Activated naive CD4-positive, alpha-beta T cell treated with anti-CD3 and anti-CD28 coated beads for 36 hours (primary cell): Measurements from ENCODE around the gene TBC1D22A. TPM values are rescaled to one million over a fixed set of nuclear protein-coding genes. Genes with fewer than 3 reads are reported as not detected.
A peak's percentile ranks its signal among the peaks of the same experiment; 100 is the strongest.
"Not testable (repeated sequence)": the region's sequence is repeated elsewhere in the genome, so short reads cannot be mapped to it uniquely, and the experiment has no call there.

Experiments used
- CTCF ChIA-PET: fragments of 350-600 bp; sonication (Branson Sonifier 250); formaldehyde crosslinking; loops from one replicate; lab custom pipeline; 2021; ENCODE audit warnings: antibody characterized with exemption; lab: Charles Lee
- DNase-seq: peaks from one replicate; pipeline ENCODE4 v3.0.0-alpha.2; 2020
- H3K27ac Mint-ChIP-seq: one replicate; pipeline ENCODE4 v1.8.0; 2021; ENCODE audit warnings: mild to moderate bottlenecking, mixed read lengths
- H3K27me3 Mint-ChIP-seq: one replicate; pipeline ENCODE4 v1.8.0; 2021; ENCODE audit warnings: low read depth, mixed read lengths
- H3K36me3 Mint-ChIP-seq: one replicate; pipeline ENCODE4 v1.8.0; 2021; ENCODE audit warnings: low read depth, mixed read lengths
- H3K4me1 Mint-ChIP-seq: one replicate; pipeline ENCODE4 v1.8.0; 2021; ENCODE audit warnings: low read depth, mixed read lengths
- H3K4me3 Mint-ChIP-seq: one replicate; pipeline ENCODE4 v1.8.0; 2021; ENCODE audit warnings: mild to moderate bottlenecking, moderate library complexity, mixed read lengths
- H3K9me3 Mint-ChIP-seq: one replicate; pipeline ENCODE4 v1.8.0; 2021; ENCODE audit warnings: mixed read lengths
- intact Hi-C: fragments of 100-400 bp; cut with micrococcal nuclease; formaldehyde crosslinking; loops from one replicate; pipeline ENCODE4 v1.15.1; 2023
- total RNA-seq, 2 experiments: library from RNA; stranded (reverse); gene quantifications; one replicate each; pipeline ENCODE4 v1.2.3, GENCODE V29; 2021

TBC1D22A gene
- total RNA-seq, 2 experiments from 2014 or later = 20.1 to 21.4 TPM

DNA sequence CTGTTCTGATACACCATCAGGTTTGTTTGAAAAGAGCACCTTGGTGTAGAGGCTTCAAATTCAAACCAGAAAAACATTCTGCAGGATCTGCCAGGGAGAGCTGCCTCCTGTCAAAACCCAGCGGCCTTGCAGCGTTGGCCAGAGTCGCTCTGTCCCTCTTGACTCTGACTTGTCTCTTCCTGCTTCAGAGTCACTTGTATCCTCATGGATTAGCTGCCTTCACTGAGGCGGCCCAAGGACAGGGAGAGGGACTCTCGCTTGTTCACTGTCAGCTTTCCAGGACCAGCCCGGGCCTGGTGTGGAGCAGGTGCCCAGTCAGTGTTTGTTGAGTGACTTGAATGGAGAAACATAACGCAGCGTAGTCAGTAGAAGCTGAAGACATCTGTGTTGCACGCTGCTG is 18.0 kb downstream of the TBC1D22A start:
- H3K27me3 Mint-ChIP-seq = no peaks in the 10 kb centered on the region
- H3K4me1 Mint-ChIP-seq = peaks cover 41% of the 10 kb centered on the region
- no peak overlapping the region for H3K27ac Mint-ChIP-seq
- CTCF ChIA-PET = interaction anchor here (0.6 to 2.1 kb wide), 5 partner anchors 11 to 217 kb away, joined by 3 to 7 read pairs (median 3); no protein-coding TSS in a partner anchor
- H3K36me3 Mint-ChIP-seq = peaks cover 1% of the 10 kb centered on the region
- intact Hi-C loops = no loop called here
- no peak overlapping the region for H3K4me3 Mint-ChIP-seq
- DNase-seq = no peak
- H3K9me3 Mint-ChIP-seq = no peaks in the 10 kb centered on the region

GRCh38 chr22:46781291-46781690 is 18.8 kb downstream of the TBC1D22A start:
- Mint-ChIP-seq H3K4me1 (peaks cover 33% of the 10 kb centered on the region), H3K4me3 (no peak overlapping the region), H3K27me3 (no peaks in the 10 kb centered on the region), H3K27ac (no peak overlapping the region), H3K36me3 (peaks cover 1% of the 10 kb centered on the region), H3K9me3 (no peaks in the 10 kb centered on the region)
- CTCF ChIA-PET = interaction anchor here (1.3 to 2.1 kb wide), 2 partner anchors 23 kb away, joined by 4 to 7 read pairs; no protein-coding TSS in a partner anchor
- no peak for DNase-seq
- intact Hi-C loops = no loop called here

- H3K36me3 Mint-ChIP-seq, DNase-seq, CTCF ChIA-PET, H3K27ac Mint-ChIP-seq, H3K4me3 Mint-ChIP-seq, intact Hi-C loops, H3K27me3 Mint-ChIP-seq, H3K9me3 Mint-ChIP-seq: not testable (repeated sequence)
- H3K4me1 Mint-ChIP-seq = peaks cover 24% of the 10 kb centered on the region
Observed at GRCh38 chr22:46782200-46782599, 19.8 kb downstream of the TBC1D22A start.

DNA sequence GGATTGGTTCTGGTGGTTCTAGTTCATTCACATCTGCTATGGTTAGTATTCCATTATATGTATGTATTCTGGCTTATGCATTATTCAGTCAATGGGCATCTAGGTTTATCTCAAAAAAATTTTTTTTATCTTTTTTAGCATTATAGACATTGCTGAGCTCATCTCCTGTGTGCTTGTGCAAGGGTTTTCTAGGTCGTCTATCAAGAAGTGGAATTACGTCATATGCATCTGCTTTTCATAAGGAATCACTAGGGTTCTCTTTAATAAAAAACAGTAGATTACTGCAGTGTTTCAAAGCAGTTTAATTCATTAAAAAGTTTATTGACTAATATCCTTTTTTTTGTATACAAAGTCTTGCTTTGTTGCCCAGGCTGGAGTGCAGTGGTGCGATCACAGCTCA is 21.3 kb downstream of the TBC1D22A start:
- CTCF ChIA-PET = interaction anchor here (1.6 kb wide), 1 partner anchor 25 kb away, joined by 8 read pairs; no protein-coding TSS in a partner anchor
- Mint-ChIP-seq H3K4me1 (peaks cover 21% of the 10 kb centered on the region), H3K27me3 (no peaks in the 10 kb centered on the region), H3K9me3 (no peaks in the 10 kb centered on the region), H3K36me3 (peaks cover 1% of the 10 kb centered on the region), H3K4me3 (no peak overlapping the region), H3K27ac (no peak overlapping the region)
- intact Hi-C loops = no loop called here
- no peak for DNase-seq

GRCh38 chr22:46788441-46789172 is 26.2 kb downstream of the TBC1D22A start:
- Mint-ChIP-seq H3K4me1 (peaks cover 40% of the 10 kb centered on the region), H3K36me3 (peaks cover 2% of the 10 kb centered on the region), H3K27me3 (no peaks in the 10 kb centered on the region), H3K4me3 (no peak overlapping the region), H3K9me3 (no peaks in the 10 kb centered on the region), H3K27ac (peak overlapping the region; percentile 19)
- intact Hi-C loops = no loop called here
- CTCF ChIA-PET = interaction anchor here (0.9 to 1.0 kb wide), 2 partner anchors 21 to 29 kb away, joined by 3 read pairs; no protein-coding TSS in a partner anchor
- peak; percentile 46 for DNase-seq

- Mint-ChIP-seq H3K27ac (peak overlapping the region; percentile 99), H3K4me3 (no peak overlapping the region), H3K4me1 (peaks cover 42% of the 10 kb centered on the region), H3K27me3 (no peaks in the 10 kb centered on the region), H3K36me3 (peaks cover 6% of the 10 kb centered on the region), H3K9me3 (no peaks in the 10 kb centered on the region)
- no peak for DNase-seq
- CTCF ChIA-PET = no interaction called here
- intact Hi-C loops = loop anchor here (2.0 kb wide), 2 partner anchors 15 to 177 kb away; no protein-coding TSS in a partner anchor
Observed at GRCh38 chr22:46789992-46790391, 27.5 kb downstream of the TBC1D22A start.

DNA sequence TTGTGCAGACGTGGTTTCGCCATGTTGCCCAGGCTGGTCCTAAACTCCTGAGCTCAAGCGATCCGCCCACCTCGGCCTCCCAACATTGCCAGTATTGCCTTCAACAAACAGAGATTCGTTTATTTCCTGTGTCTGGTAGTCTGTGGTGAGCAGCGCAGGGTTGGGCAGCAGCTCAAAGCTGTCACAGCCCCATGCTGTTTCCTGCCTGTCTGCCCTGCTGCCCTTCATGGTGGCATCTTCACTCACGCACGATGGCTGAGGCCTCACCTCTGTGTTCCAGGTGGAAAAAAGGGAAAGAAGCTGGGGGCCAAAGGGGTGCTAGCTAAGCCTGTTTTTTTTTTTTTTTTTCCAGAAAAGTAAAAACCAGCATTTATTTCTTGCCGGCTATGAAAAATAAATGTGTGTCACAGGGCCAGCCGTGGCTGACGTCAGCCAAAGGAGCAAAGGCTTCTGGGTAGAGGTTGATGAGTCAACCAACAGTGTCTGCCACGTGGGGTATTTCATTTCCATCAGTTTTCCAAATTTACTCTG is 28.8 kb downstream of the TBC1D22A start:
- H3K27ac Mint-ChIP-seq = peak overlapping the region; percentile 99
- intact Hi-C loops = loop anchor here (1.0 to 2.0 kb wide), 6 partner anchors 16 to 187 kb away; partner anchors contain the start of gene TBC1D22A
- H3K4me3 Mint-ChIP-seq = peak overlapping the region; percentile 84
- H3K4me1 Mint-ChIP-seq = peaks cover 40% of the 10 kb centered on the region
- no peaks in the 10 kb centered on the region for H3K9me3 Mint-ChIP-seq
- peaks cover 6% of the 10 kb centered on the region for H3K36me3 Mint-ChIP-seq
- CTCF ChIA-PET = interaction anchor here (0.6 to 2.6 kb wide), 8 partner anchors 10 to 1547 kb away, joined by 3 to 10 read pairs (median 4); partner anchors contain the start of gene TBC1D22A
- DNase-seq = peak; percentile 89
- H3K27me3 Mint-ChIP-seq = no peaks in the 10 kb centered on the region

- H3K9me3 Mint-ChIP-seq = no peaks in the 10 kb centered on the region
- H3K4me3 Mint-ChIP-seq = no peak overlapping the region
- peaks cover 6% of the 10 kb centered on the region for H3K36me3 Mint-ChIP-seq
- no peak for DNase-seq
- CTCF ChIA-PET = interaction anchor here (0.7 to 2.6 kb wide), 6 partner anchors 9 to 1548 kb away, joined by 3 to 10 read pairs (median 6); no protein-coding TSS in a partner anchor
- intact Hi-C loops = no loop called here
- H3K27me3 Mint-ChIP-seq = no peaks in the 10 kb centered on the region
- peak overlapping the region; percentile 99 for H3K27ac Mint-ChIP-seq
- H3K4me1 Mint-ChIP-seq = peaks cover 40% of the 10 kb centered on the region
Observed at GRCh38 chr22:46792061-46792796, 29.8 kb downstream of the TBC1D22A start.

GRCh38 chr22:46792841-46793261 is 30.4 kb downstream of the TBC1D22A start:
- no peaks in the 10 kb centered on the region for H3K9me3 Mint-ChIP-seq
- peaks cover 40% of the 10 kb centered on the region for H3K4me1 Mint-ChIP-seq
- intact Hi-C loops = no loop called here
- DNase-seq = no peak
- no peak overlapping the region for H3K27ac Mint-ChIP-seq
- CTCF ChIA-PET = interaction anchor here (1.7 to 2.6 kb wide), 4 partner anchors 9 to 34 kb away, joined by 4 to 10 read pairs (median 8); no protein-coding TSS in a partner anchor
- peaks cover 8% of the 10 kb centered on the region for H3K36me3 Mint-ChIP-seq
- no peak overlapping the region for H3K4me3 Mint-ChIP-seq
- H3K27me3 Mint-ChIP-seq = no peaks in the 10 kb centered on the region

GRCh38 chr22:46793497-46793896 is 31.0 kb downstream of the TBC1D22A start:
- intact Hi-C loops = no loop called here
- Mint-ChIP-seq H3K4me3 (no peak overlapping the region), H3K4me1 (peaks cover 36% of the 10 kb centered on the region), H3K27me3 (no peaks in the 10 kb centered on the region), H3K27ac (no peak overlapping the region), H3K36me3 (peaks cover 9% of the 10 kb centered on the region), H3K9me3 (no peaks in the 10 kb centered on the region)
- DNase-seq = no peak
- CTCF ChIA-PET = interaction anchor here (1.7 to 2.2 kb wide), 3 partner anchors 10 to 35 kb away, joined by 4 to 11 read pairs (median 7); no protein-coding TSS in a partner anchor

GRCh38 chr22:46794067-46794466 is 31.6 kb downstream of the TBC1D22A start:
- intact Hi-C loops = no loop called here
- peaks cover 34% of the 10 kb centered on the region for H3K4me1 Mint-ChIP-seq
- H3K4me3 Mint-ChIP-seq = no peak overlapping the region
- H3K36me3 Mint-ChIP-seq = peaks cover 15% of the 10 kb centered on the region
- H3K27ac Mint-ChIP-seq = no peak overlapping the region
- no peaks in the 10 kb centered on the region for H3K27me3 Mint-ChIP-seq
- H3K9me3 Mint-ChIP-seq = no peaks in the 10 kb centered on the region
- DNase-seq = no peak
- CTCF ChIA-PET = interaction anchor here (1.9 to 2.2 kb wide), 2 partner anchors 9 to 35 kb away, joined by 7 to 11 read pairs; no protein-coding TSS in a partner anchor

GRCh38 chr22:46794491-46794890 is 32.0 kb downstream of the TBC1D22A start:
- H3K4me3 Mint-ChIP-seq = no peak overlapping the region
- H3K36me3 Mint-ChIP-seq = peaks cover 18% of the 10 kb centered on the region
- H3K9me3 Mint-ChIP-seq = no peaks in the 10 kb centered on the region
- CTCF ChIA-PET = interaction anchor here (0.6 to 2.2 kb wide), 3 partner anchors 9 to 250 kb away, joined by 3 to 11 read pairs (median 7); no protein-coding TSS in a partner anchor
- intact Hi-C loops = no loop called here
- H3K4me1 Mint-ChIP-seq = peaks cover 31% of the 10 kb centered on the region
- H3K27ac Mint-ChIP-seq = no peak overlapping the region
- DNase-seq = no peak
- H3K27me3 Mint-ChIP-seq = no peaks in the 10 kb centered on the region
